GM10266 (cell line): ENCODE data around the gene MAGI1.

Source experiments
- DNase-seq: peaks from one replicate; pipeline ENCODE4 v3.0.0; 2012; ENCODE audit errors: extremely low spot score
- CTCF ChIP-seq: IDR thresholded peaks from 2 replicates; pipeline ENCODE4 v1.5.1; 2012; ENCODE audit warnings: mild to moderate bottlenecking, low read depth; ENCODE audit not compliant: control insufficient read depth, insufficient read depth; ENCODE audit errors: missing control alignments

The MAGI1 gene

GRCh38 chr3:65352951-65353350 is 685.8 kb downstream of the MAGI1 start:
- DNase-seq, result no peak
- TF ChIP-seq CTCF, result no peak

GRCh38 chr3:65351753-65352152 is 687.0 kb downstream of the MAGI1 start:
- DNase-seq, result no peak
- TF ChIP-seq CTCF, result no peak

GRCh38 chr3:65350801-65351476 is 687.8 kb downstream of the MAGI1 start:
- TF ChIP-seq CTCF, result no peak
- DNase-seq, result no peak

- no peak for TF ChIP-seq CTCF
- DNase-seq, result no peak
These were observed 690.2 kb downstream of the MAGI1 start for GRCh38 chr3:65348398-65348995.

- no peak for TF ChIP-seq CTCF
- DNase-seq, result no peak
These were observed 691.6 kb downstream of the MAGI1 start for GRCh38 chr3:65347166-65347565.

- no peak for TF ChIP-seq CTCF
- no peak for DNase-seq
These were observed 693.9 kb downstream of the MAGI1 start for GRCh38 chr3:65344846-65345245.

GRCh38 chr3:65344444-65344843 is 694.3 kb downstream of the MAGI1 start:
- DNase-seq, result no peak
- no peak for TF ChIP-seq CTCF
